WI38 (cell line): ENCODE measurements around the gene EIF3D.
A peak's percentile ranks its signal among the peaks of the same experiment; 100 is the strongest.

Experiments
- H3K4me3 ChIP-seq: 2 replicates; pipeline ENCODE4 v1.5.1; 2011; ENCODE audit warnings: low read depth, mild to moderate bottlenecking, control low read depth, low read length
- TF ChIP-seq, protein P1 (sequence below): IDR thresholded peaks from 2 replicates; pipeline ENCODE4 v1.5.1; 2012; ENCODE audit warnings: low read depth, mild to moderate bottlenecking, control low read depth, low read length

The EIF3D gene, protein sequence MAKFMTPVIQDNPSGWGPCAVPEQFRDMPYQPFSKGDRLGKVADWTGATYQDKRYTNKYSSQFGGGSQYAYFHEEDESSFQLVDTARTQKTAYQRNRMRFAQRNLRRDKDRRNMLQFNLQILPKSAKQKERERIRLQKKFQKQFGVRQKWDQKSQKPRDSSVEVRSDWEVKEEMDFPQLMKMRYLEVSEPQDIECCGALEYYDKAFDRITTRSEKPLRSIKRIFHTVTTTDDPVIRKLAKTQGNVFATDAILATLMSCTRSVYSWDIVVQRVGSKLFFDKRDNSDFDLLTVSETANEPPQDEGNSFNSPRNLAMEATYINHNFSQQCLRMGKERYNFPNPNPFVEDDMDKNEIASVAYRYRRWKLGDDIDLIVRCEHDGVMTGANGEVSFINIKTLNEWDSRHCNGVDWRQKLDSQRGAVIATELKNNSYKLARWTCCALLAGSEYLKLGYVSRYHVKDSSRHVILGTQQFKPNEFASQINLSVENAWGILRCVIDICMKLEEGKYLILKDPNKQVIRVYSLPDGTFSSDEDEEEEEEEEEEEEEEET

DNA sequence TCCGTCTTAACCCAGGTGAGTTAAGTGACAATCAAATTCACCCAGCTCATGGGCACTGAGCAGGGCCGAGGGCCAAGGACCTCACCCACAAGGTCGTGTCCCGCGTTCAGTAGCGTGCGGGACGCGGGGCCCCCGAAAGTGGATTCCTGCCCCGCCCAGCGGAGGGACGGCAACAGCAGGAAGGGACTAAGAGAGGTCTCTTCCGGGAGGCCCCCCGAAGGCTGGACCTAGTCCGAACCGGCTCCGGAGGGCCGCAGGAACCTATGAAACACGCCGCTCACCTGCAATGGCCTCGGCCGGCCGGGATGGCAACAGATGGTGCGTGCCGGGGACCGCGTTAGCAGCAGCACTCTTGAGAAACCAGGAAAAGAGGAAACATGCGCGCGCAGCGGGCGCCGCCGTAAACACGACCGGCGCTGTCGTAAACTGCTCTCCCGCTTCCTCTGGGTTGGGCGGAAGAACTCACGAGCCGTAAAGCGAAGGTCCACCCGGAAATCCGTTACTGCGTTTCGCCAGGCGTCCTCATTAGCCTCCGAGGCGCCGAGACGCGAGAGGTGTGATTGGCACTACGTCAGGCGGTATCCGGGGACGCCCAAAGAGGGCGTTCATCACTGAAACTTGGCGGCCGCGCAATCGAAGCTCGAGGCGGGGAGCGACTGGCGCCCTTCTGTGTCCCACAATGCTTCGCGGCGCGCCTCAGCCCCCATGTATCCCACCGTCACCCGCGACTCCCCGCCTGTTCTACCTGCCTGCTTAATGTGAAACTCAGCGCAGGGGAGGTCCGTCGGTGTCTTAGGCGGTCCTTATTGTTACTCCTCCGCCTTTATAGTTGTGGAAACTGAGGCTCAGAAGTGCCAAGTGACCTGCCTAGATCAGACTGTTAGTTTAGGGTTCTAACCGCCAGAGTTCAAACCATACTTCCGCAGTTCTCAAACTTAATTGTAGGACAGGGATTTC is at the start of gene EIF3D:
EIF3D (minus strand) TSS at position 372 of the 957 bp plus-strand sequence. CDS start 3,045 bp downstream, outside the sequence.
- TF ChIP-seq, protein P1, sequence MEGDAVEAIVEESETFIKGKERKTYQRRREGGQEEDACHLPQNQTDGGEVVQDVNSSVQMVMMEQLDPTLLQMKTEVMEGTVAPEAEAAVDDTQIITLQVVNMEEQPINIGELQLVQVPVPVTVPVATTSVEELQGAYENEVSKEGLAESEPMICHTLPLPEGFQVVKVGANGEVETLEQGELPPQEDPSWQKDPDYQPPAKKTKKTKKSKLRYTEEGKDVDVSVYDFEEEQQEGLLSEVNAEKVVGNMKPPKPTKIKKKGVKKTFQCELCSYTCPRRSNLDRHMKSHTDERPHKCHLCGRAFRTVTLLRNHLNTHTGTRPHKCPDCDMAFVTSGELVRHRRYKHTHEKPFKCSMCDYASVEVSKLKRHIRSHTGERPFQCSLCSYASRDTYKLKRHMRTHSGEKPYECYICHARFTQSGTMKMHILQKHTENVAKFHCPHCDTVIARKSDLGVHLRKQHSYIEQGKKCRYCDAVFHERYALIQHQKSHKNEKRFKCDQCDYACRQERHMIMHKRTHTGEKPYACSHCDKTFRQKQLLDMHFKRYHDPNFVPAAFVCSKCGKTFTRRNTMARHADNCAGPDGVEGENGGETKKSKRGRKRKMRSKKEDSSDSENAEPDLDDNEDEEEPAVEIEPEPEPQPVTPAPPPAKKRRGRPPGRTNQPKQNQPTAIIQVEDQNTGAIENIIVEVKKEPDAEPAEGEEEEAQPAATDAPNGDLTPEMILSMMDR, result no peak
- peak within 1 kb of the TSS; percentile 96 for H3K4me3 ChIP-seq

GRCh38 chr22:36578619-36579018 is 49.7 kb upstream of the EIF3D start:
- TF ChIP-seq, protein P1, result no peak
- H3K4me3 ChIP-seq, result no peak overlapping the region

DNA sequence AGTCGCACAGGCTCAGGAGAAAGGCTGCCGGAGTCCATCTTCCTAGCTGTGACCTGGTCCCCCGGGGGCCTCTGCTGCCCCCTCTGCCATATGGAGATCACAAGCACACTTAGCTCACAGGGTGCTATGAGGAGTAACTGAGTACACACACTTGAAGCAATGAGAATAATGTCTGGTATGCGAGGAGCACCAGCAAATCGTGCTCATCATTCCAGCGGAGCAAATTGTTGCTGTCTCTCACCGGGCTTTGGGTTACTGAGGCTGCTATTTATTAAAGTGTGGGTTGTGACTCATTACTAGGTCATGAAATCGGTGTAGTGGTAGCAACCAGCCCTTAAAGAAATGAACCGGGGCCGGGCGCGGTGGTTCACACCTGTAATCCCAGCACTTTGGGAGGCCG is 48.1 kb upstream of the EIF3D start:
- TF ChIP-seq, protein P1, result no peak
- H3K4me3 ChIP-seq, result no peak overlapping the region

- TF ChIP-seq, protein P1, result no peak
- H3K4me3 ChIP-seq, result no peak overlapping the region
These were observed 45.8 kb upstream of the EIF3D start for GRCh38 chr22:36574728-36575127.

DNA sequence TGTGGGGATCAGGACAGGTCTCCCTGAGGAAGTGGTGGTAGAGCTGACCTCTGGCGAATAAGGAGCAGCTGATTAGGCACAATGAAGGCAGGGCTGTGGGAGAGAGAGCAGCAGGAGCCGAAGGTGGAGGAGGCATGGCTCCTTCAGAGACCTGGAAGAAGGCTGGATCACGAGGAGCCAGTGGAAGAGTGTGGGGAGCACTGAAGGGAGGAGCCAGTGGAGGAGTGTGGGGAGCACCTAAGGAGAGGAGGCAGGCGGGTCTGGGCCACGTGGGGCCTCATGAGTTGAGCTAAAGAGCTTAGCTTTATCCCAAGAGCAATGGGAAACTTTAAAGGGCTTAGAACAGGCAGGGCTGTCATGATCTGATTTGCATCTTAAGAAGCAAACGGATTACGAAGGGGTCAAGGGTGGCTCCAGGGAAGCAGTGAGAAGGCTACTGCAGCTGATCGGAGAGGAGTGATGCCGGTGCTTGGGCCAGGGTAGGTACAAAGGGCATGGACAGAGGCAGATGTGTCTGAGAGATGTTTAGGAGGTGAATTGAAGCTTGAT is 44.9 kb upstream of the EIF3D start:
- TF ChIP-seq, protein P1, result no peak
- no peak overlapping the region for H3K4me3 ChIP-seq

GRCh38 chr22:36571991-36572390 is 43.0 kb upstream of the EIF3D start:
- no peak overlapping the region for H3K4me3 ChIP-seq
- TF ChIP-seq, protein P1, result no peak
